ENCODE results near the gene ZNF729.

DNA sequence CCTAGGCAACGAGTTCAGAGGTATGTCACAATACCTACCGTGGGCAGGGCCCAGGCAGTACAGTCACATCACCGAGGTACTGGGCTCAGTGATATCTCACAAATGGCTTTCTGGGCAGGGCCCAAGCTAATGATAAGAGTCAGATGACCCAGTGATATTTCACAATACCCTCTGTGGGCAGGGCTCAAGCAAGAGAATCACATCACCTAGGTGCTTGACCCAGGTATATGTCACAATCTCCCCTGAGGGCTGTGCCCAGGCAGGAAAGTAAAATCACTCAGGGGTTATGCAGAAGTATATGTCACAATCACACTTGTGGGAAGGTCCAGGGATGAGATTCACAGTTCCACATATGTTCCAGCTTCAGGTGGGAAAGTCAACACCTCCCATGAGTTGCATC is 45.3 kb downstream of the ZNF729 start:
- TF ChIP-seq EZH2 (IDR thresholded peaks at IDR 0.05; ENCODE audit: borderline replicate concordance, low read depth, low read length, severe bottlenecking): no peak
- no peak for TF ChIP-seq CTCF (IDR thresholded peaks at IDR 0.05; ENCODE audit: borderline replicate concordance, extremely low read depth, low read length, poor library complexity, severe bottlenecking)

All from DND-41 (cell line).